GM18507 (cell line): ENCODE measurements around the gene DLG1.
"Not testable (repeated sequence)": the region's sequence is repeated elsewhere in the genome, so short reads cannot be mapped to it uniquely, and the experiment has no call there.

ENCODE experiments used
- DNase-seq: peaks from one replicate; pipeline ENCODE4 v3.0.0; 2011; ENCODE audit warnings: low read depth; ENCODE audit not compliant: insufficient read length; ENCODE audit errors: extremely low spot score
- FAIRE-seq: peaks from 2 replicates; lab custom pipeline; 2011; peaks lifted over from hg19 to GRCh38; lab: Jason Lieb, UNC

Gene DLG1

DNA sequence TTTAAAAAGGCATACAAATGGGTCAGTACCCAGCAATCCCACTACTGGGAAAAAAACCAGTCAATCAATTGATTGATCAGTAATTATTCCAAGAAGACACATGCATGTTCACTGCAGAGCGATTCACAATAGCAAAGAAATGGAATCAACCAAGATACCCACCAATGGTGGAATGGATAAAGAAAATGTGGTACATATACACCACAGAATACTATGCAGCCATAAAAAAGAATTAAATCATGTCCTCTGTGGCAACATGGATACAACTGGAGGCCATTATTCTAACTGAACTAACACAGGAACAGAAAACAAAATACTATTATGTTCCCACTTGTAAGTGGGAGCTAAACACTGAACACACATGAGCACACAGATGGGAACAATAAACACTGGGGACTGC lies 103.1 kb downstream of the DLG1 start:
- FAIRE-seq, result no peak
- no peak for DNase-seq

DNA sequence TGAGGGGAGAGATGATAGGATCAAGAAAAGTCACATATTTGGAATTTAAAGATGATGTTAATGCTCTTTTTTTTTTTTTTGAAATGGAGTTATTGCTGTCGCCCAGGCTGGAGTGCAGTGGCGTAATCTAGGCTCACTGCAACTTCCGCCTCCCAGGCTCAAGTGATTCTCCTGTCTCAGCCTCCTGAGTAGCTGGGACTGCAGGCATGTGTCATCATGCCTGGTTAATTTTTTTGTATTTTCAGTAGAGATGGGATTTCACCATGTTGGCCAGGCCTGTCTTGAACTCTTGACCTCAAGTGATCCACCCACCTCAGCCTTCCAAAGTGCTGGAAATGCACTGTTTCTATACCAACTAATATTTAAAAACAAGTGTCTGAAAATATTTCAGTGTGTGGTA lies 104.7 kb downstream of the DLG1 start:
- not testable (repeated sequence) for DNase-seq, FAIRE-seq

DNA sequence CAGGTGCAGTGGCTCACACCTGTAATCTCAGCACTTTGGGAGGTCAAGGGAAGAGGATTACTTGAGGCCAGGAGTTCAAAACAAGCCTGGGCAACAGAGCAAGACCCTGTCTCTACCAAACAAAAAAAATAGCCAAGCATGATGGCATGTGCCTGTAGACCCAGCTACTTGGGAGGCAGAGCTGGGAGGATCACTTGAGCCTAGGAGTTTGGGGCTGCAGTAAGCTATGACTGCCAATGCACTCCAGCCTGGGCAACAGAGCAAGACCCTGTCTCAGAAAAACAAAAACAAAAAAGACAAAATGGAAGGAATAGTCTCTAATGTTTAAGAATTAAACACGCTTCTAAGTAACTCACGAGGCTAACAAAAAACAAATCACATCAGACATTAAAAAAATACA lies 106.5 kb downstream of the DLG1 start:
- DNase-seq, result no peak
- peak; percentile 9 for FAIRE-seq

DNA sequence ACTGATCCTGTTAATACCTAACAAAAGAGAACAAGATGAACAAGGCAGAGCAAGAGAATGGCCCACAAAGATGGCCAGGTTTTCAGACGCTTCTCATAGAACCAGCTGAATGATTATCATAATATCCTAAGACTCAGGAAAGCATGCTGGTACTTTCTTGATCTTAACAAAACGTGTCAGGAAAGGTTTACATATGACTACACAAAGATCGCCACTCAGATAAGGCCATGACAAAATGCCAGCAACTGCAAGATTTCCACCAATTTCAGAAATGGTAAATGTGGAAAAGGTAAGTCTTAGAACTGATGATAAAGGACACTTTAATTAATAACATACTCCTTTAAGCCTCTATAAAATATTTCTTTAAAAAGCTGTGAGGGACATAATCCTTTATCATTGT lies 108.8 kb downstream of the DLG1 start:
- DNase-seq (no peak), FAIRE-seq (peak; percentile 47)

DNA sequence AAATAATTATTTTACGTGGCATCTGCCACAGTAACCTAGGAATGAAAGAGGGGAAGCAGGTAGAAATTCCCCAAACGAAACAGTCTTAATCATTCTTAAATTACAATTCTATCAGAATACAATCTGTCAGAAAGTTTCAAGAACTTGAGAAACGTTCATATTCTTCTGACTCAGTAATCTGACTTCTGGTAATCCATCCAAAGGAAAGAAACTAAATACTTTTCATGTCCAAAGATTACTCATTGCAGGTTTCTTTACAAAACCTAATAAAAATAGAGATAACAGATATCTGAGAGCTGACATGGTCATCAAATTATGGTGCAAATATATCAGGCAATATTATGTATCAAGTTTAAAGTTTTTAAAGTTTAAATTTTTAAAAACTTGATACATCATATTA lies 109.4 kb downstream of the DLG1 start:
- no peak for FAIRE-seq
- no peak for DNase-seq

DNA sequence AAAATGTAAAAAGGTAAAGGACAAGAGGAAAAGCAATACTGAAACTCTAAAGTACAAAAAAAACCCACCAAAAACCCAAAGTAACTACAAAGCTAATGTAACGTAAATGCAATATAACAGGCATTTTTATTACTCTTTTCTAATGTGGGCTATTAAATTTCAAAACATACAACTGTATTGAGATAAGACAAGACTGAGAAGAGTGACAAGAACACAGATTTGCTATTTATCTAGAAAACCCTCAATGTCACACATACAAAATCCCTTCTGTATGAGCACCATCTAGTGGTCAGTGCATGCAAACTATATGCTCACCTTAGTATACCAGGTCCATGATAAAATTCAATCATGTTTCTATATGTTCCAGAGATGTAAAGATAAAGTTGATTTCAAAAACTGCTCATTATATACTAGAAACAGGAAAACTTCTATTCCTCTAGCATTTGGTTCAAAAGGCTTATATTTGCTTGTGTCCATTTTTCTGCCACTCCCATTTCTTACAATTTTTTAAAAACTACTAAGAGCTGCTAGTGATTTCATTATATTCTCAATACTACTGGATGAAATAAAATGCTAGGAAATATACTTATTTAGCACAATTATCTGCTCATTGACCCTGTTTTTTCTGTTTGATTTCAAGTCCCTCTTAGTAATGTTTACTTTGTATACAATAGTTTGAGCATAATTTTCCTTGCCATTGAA lies 111.4 kb downstream of the DLG1 start:
- DNase-seq (peak; percentile 8), FAIRE-seq (peak; percentile 82)

DNA sequence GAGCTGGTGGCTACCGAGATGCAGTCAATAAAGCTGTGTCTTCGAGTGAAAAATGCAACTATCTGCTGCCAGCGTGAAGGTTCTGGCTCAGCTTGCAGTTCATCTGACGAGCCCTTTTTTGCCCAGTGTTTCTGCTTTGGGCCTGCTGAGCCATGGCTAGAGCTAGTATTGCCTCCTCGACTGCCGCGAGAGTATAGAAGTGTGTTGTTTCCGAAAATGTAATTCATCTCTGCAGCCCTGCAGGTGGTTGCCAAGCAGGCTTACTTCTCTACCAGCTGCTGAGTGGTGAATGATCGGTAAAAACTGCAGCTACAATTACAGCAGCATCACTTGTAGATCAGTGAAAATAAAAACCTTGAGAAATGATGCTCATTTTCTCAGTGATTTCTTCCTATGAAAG lies 114.8 kb downstream of the DLG1 start:
- DNase-seq, result no peak
- FAIRE-seq, result no peak

DNA sequence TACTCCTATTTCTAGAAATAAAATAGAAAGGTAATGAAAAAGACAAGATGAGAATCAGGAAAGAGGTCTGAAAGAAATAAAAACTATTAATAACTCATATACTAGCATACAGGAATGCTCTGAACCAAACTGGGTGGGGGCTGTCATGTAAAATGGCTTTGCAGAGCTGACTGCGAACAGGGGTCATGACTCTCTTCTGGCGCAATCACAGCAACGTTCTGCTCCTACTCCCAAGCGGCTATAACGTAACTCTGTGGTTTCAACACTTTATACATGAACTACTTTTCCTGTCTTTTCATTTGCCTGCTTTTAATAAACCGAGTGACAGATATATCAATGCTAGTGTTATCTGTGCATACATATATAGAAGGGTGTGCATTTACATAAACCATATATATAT lies 116.7 kb downstream of the DLG1 start:
- DNase-seq (no peak), FAIRE-seq (no peak)

DNA sequence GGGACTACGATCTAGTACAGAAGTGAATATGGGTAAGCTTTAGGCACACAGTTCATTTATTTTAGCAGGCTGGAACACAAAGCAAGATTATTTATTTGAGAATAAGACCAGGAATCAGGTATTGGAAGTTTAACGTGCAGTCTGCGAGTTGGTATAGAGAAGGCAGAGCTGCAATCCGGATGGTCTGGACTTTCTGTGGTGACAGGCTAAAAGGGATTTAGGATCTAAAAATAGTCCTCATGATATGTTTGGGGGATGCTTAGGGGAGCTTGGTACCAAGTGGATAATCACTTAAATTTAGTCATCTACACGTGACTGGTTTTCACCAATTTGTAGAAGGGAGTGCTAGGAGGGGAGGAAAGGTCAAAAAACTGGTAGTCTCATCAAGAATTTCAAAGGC lies 119.4 kb downstream of the DLG1 start:
- FAIRE-seq (no peak), DNase-seq (no peak)

DNA sequence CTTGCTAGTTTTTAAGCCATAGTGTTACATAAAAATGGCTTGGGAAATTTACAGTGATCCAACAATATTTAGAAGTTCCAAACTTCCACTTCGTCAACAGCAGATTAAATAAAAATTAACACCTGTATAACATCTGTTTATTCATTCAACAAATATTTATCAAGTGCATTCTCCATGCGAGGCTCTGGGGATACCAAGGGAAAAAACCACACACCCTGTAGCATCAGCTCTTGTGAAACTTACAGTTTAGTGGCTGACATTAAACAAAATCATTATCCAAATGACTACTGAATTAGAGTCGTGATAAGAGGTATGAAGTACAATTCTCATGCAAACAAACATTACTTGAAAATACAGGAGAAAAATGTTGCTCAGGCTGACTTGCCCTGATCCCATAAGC lies 122.9 kb downstream of the DLG1 start:
- DNase-seq (no peak), FAIRE-seq (peak; percentile 29)

DNA sequence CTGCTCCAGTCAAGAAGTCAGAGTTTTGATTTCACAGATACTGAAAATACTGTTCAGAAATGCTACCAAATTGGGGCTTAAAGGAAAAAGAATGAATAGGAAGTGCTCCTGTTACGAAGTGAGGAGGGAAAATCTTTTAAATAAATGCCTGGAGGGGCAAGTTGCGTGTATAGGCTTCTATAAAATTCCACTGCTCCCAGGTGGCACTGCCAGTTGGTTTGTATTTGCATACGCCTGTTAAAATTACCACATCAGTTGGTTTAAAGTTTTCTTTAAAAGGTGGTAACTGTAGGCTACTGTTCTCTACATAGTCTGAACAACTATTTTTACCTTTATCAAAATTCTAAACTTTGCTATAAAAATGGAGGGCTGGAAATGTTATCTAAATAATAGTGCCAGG lies 123.5 kb downstream of the DLG1 start:
- peak; percentile 12 for FAIRE-seq

DNA sequence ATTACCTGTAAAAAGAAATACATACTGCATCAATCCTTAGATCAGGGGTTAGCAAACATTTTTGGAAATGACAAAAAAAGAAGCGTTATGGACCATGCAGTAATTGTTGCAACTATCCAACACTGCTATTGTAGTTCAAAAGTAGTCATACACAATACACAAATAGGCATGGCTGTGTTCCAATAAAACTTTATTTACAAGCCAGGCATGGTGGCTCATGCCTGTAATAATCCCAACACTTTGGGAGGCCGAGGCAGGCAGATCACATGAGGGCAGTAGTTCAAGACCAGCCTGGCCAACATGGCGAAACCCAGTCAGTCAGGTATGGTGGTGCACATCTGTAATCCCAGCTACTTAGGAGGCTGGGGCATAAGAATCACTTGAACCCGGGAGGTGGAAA lies 124.8 kb downstream of the DLG1 start:
- FAIRE-seq (no peak), DNase-seq (no peak)

More for the DNA sequence above, 123.5 kb downstream of the DLG1 start:
- DNase-seq, result no peak

DNA sequence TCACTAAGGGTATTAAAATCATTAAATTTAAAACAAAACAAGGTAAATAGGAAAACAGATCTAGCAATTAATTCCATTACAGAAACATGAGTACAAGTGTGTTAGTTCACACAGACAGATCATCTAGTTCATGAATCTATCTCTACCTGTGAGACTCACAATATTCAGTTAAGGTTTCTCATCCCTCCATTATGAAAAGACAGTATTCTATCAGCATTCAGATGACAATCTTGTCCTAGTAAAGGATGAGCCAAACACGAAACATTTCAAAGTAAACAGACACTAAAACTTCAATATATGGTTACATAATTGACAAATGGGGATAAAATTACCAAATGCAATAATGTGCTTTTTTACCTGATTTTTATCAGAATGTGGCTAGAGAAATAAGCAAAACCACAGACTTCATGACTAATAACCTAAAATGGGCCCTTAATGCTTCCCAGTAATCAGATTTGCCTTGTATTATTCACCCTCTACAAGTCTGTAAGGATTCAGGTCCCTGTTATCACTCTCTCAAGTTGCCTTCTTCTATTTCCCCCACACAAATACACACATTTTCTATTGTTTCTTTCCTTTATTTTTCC lies 126.8 kb downstream of the DLG1 start:
- FAIRE-seq, result no peak

DNA sequence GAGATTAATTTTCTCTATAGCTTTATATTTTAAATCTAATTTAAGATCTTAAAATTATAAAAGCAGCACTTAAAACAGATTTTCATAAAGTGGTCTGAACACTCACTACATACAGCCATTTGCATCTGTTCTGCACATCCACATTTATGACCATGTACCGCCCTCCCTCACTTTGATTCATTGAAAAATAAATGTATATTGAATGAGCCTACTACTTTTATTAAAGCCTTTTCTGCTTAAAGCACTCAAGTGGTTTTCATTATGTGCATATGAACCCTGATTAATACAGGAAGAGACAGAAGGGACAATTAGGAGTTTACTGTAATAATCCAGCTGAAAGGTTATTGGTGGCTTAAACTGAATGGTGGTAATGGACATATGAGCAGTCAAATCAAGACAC lies 129.4 kb downstream of the DLG1 start:
- DNase-seq (no peak), FAIRE-seq (no peak)

More for the DNA sequence above, 126.8 kb downstream of the DLG1 start:
- no peak for DNase-seq

DNA sequence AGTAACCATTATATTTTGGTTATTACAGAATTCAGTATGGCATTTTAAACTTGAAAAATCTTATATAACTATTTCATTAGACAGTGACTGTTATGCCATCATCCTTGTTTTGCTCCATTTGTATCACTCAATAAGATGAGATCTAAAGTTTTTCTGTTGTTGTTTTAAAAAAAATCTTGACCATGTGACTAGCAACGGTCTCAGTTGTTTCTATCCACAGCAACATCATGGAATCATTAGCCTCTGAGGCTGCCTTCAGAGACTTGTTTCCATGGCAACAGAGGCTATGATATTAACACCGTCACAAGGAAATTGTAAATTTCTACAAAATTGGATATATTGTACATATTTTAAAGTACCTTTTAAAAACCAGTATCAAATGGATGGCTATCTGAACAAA lies 129.8 kb downstream of the DLG1 start:
- DNase-seq (no peak), FAIRE-seq (peak; percentile 15)

DNA sequence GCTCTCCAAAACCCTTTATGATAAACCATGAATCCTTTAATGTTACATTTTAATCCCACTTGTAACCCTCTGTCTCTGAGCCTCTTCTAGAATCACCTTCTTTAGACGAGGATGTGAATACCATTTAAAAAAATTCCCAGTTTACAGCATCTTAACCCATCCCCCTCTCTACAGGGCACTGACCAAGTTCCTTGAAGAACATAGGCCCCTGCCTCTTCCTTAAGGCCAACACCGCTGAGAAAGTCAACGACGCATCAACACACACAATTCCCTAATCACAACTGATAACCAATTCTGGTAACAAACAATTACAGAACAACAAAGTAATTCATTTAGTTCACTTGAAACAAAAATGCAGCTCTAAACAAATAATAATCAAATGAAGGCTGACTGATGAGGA lies 130.3 kb downstream of the DLG1 start:
- no peak for FAIRE-seq

DNA sequence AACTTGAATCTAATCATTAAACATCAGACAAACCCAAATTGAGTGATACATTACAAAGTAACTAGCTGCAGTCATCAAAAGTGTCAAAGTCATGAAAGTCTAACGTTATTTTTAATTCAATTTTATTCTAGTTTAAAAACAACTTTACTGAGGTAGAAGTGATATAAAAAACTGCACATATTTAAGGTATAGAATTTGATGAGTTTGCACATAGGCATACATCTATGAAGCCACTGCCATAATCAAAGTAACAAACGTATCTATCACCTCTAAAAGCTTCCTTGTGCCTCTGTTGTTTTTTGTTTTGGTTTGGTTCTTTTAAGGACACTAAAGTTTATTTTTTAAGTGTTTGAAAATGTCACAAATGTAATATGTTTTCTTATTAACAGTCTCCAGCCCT lies 130.9 kb downstream of the DLG1 start:
- DNase-seq (no peak), FAIRE-seq (no peak)

More for the DNA sequence above, 130.3 kb downstream of the DLG1 start:
- DNase-seq, result no peak

DNA sequence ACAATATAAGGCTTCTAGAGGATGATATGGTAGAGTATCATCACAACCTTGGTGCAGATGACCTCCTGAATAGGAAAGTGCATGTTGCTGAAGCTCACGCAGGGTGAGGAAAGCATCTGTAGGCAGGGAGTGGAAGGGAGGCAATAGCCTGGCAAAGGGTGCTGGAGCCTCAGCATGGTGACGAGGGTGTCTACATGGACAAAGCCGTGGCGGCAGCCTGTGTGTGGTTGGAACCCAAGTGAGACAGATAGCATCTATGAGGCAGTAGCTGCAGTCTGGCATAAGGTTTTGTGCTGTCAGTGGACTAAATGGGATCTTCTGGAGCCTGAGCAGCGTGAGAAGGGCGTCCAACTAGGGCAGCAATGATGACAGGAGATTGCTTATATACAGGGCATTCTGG lies 132.5 kb downstream of the DLG1 start:
- no peak for DNase-seq
- no peak for FAIRE-seq

DNA sequence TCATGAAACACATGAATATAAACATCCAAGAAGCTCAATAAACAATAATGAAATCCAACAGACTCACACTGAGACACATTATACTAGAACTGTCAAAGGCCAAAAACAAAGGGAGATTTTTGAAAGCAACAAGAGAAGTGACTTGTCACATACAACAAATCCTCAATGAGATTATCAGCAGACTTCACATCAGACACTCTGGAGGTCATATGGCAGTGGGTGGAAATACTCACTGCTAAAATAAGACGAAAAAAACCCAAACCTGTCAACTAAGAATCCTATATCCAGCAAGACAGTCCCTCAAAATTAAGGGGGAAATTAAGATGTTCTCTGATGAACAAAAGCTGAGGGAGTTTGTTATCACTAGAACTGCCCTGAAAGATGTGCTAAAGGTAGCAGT lies 143.4 kb downstream of the DLG1 start:
- FAIRE-seq (peak; percentile 74), DNase-seq (no peak)

DNA sequence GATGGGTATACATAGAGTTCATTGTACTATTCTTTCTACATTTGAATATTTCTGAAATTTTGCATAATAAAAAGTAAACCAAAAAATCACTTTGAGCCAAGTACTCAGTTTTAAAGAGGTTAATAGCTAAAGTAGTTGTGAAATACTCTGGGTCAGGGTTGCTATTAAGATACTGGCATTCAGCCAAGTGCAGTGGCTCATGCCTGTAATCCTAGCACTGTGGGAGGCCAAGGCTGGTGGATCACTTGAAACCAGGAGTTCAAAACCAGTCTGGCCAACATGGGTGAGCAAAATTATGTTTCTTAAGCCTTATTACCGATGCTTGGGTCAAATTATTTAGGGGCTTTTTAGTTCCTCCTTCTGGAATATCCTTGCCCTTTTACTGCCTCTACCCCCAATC lies 146.8 kb downstream of the DLG1 start:
- no peak for FAIRE-seq
- DNase-seq, result no peak

DNA sequence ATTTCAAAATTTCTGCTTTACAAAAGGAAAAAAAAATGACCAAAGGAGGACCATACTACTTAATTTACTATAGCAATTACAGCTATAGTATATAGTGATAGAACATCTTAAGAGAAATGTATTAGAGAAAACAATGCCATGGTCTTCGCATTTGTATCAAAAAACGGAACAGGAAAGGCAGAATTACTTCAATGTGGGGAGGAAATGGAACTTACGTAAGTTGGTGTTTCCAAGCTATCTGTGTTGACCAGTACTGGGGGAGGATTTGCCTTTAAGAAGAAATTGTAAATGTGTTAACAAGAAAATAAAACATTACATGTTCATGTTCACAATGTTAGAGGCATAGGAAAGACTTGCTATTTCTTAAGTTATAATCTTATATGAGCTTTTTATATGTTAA lies 148.9 kb downstream of the DLG1 start:
- DNase-seq (no peak), FAIRE-seq (no peak)

DNA sequence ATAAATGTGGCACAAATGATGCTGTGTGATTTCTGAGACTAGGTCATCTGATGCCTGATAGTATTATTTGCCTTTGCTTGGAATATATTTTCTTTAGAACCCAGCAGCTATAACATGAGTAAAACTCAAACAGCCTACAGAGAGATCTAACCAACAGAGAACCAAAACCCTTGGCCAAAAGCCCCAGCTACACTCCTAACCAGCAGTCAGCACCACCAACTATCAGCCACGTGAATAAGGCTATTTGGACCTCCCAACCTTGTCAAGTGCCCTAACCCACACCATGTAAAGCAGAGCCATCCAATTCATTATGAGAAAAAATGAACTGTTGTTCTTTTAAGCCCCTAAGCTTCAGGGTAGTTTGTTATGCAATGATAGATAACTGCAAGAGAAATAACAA lies 154.2 kb downstream of the DLG1 start:
- DNase-seq (no peak), FAIRE-seq (no peak)
